Measurements from ENCODE around the gene KDM2B.

DNA sequence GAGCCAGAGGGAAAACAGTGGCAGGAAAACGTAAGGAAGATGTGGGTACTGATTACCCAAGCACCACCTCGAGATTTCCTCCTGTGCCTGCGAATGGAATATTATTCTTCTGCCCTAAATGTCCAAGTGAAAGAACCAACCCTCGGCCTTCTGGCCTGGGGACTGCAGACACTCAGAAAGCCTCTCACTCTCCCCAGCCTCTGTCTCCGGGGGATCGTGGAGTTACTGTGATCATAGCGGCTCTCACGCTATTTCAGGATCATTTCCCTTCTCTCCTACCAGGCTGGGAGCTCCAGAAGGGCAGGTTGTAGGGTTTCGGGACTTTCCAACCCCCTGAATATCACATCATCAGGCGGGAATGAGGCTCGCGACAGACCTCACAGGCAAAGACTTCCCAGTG, 68.9 kb downstream of the KDM2B start:
- TF ChIP-seq, protein P1, sequence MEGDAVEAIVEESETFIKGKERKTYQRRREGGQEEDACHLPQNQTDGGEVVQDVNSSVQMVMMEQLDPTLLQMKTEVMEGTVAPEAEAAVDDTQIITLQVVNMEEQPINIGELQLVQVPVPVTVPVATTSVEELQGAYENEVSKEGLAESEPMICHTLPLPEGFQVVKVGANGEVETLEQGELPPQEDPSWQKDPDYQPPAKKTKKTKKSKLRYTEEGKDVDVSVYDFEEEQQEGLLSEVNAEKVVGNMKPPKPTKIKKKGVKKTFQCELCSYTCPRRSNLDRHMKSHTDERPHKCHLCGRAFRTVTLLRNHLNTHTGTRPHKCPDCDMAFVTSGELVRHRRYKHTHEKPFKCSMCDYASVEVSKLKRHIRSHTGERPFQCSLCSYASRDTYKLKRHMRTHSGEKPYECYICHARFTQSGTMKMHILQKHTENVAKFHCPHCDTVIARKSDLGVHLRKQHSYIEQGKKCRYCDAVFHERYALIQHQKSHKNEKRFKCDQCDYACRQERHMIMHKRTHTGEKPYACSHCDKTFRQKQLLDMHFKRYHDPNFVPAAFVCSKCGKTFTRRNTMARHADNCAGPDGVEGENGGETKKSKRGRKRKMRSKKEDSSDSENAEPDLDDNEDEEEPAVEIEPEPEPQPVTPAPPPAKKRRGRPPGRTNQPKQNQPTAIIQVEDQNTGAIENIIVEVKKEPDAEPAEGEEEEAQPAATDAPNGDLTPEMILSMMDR (IDR thresholded peaks at IDR 0.05; ENCODE audit: low read depth, low read length), result no peak
- no peak for TF ChIP-seq EZH2phosphoT487 (IDR thresholded peaks at IDR 0.05; ENCODE audit: low read depth)

Measured in OCI-LY3 (cell line).